ENCODE data around the gene MPV17L. TPM values are rescaled to one million over a fixed set of nuclear protein-coding genes. Genes with fewer than 3 reads are reported as not detected.
"Not testable (repeated sequence)": the region's sequence is repeated elsewhere in the genome, so short reads cannot be mapped to it uniquely, and the experiment has no call there.

The MPV17L gene
- total RNA-seq, 1 experiment from 2014 or later: 6.4 TPM

DNA sequence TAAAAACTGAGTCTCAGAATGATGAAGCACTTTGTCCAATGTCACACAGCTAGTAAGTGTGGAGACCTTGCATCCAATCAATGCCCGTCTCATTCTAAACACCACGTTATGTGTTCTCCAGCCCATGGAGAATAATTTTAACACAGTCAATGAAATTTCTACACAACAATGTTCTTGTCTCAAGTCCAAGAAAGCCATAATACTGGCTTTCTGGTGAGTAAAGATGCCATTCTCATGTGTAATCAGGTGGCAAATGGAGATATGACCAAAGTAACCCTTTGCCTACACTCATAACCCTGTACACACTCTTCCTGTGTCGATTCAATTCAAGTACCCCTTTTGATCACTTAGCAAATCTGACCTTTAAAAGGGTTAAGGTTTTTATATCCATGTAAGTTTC lies 12.7 kb upstream of the MPV17L start:
- not testable (repeated sequence) for H4K20me1 ChIP-seq (ENCODE audit: control insufficient read depth, insufficient read depth, insufficient read length); H3K56ac ChIP-seq (ENCODE audit: insufficient read length, low read depth, low read length); H3K18ac ChIP-seq (ENCODE audit: insufficient read length, low read depth, low read length); H3K27me3 Mint-ChIP-seq (ENCODE audit: low read depth); H3K9me3 Mint-ChIP-seq; H3K9ac ChIP-seq (ENCODE audit: extremely low read depth, insufficient read length, low read length); H3K23ac ChIP-seq (ENCODE audit: insufficient read length, low read depth, low read length); H3K27me3 ChIP-seq (ENCODE audit: insufficient read depth, low read length); H2BK5ac ChIP-seq (ENCODE audit: insufficient read length, low read length); H3K4me1 ChIP-seq (ENCODE audit: insufficient read depth, low read length); H2BK20ac ChIP-seq (ENCODE audit: low read depth, low read length, poor library complexity, severe bottlenecking); H3K79me1 ChIP-seq (ENCODE audit: insufficient read depth, low read depth, low read length, poor library complexity, severe bottlenecking); H3K4me1 Mint-ChIP-seq; H3K79me2 ChIP-seq (ENCODE audit: insufficient read depth, low read length); H3K4me3 Mint-ChIP-seq; H2AFZ ChIP-seq (ENCODE audit: low read length); H3K36me3 Mint-ChIP-seq (ENCODE audit: insufficient read depth in 1 of 3, low read depth in 3 of 3); H3K14ac ChIP-seq (ENCODE audit: insufficient read depth, low read length); H3K23me2 ChIP-seq (ENCODE audit: insufficient read length, low read depth, low read length, poor library complexity, severe bottlenecking); H4K91ac ChIP-seq (ENCODE audit: insufficient read length, low read depth, low read length); H2AK5ac ChIP-seq (ENCODE audit: insufficient read length, low read length); H3K27ac Mint-ChIP-seq; H3K4ac ChIP-seq (ENCODE audit: low read depth, low read length); H2BK120ac ChIP-seq (ENCODE audit: low read depth, low read length, poor library complexity, severe bottlenecking); H3K4me2 ChIP-seq (ENCODE audit: insufficient read depth, insufficient read length, low read length); H2BK12ac ChIP-seq (ENCODE audit: insufficient read length, low read depth, low read length); H2BK15ac ChIP-seq (ENCODE audit: low read depth, low read length); H4K8ac ChIP-seq (replicated peaks; ENCODE audit: insufficient read length, low read depth, low read length); H4K5ac ChIP-seq (ENCODE audit: insufficient read length, low read depth, low read length); H3T11ph ChIP-seq (ENCODE audit: low read length); DNase-seq; H3K9me3 ChIP-seq (ENCODE audit: control insufficient read depth, low read depth, low read length); H3K27ac ChIP-seq (ENCODE audit: insufficient read length, low read depth, low read length)
- no CpG with 5 or more reads among the region's 3 CpGs for WGBS (ENCODE audit: extremely low coverage, insufficient read length, low lambda C conversion rate)

DNA sequence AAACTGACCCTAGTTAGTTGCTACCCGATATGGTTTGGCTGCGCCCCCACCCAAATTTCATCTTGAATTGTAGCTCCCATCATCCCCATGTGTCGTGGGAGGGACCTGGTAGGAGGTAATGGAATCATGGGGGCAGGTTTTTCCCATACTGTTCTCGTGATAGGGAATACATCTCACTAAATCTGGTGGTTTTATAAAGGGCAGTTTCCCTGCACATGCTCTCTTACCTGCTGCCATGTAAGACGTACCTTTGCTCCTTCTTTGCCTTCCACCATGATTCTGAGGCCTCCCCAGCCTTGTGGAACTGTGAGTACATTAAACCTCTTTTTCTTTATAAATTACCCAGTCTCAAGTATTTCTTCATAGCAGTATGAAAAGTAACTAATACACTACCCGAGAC lies 7.5 kb upstream of the MPV17L start:
- H3K27ac Mint-ChIP-seq; H3K23ac ChIP-seq (ENCODE audit: insufficient read length, low read depth, low read length); H3K27ac ChIP-seq (ENCODE audit: insufficient read length, low read depth, low read length); H4K5ac ChIP-seq (ENCODE audit: insufficient read length, low read depth, low read length); H3K9me3 ChIP-seq (ENCODE audit: control insufficient read depth, low read depth, low read length); H3K4me3 Mint-ChIP-seq; H3K36me3 Mint-ChIP-seq (ENCODE audit: insufficient read depth in 1 of 3, low read depth in 3 of 3); H3K4me1 Mint-ChIP-seq; H3K79me2 ChIP-seq (ENCODE audit: insufficient read depth, low read length); H3K4me1 ChIP-seq (ENCODE audit: insufficient read depth, low read length); H2AK5ac ChIP-seq (ENCODE audit: insufficient read length, low read length); H2BK20ac ChIP-seq (ENCODE audit: low read depth, low read length, poor library complexity, severe bottlenecking); H3K27me3 ChIP-seq (ENCODE audit: insufficient read depth, low read length); H2BK120ac ChIP-seq (ENCODE audit: low read depth, low read length, poor library complexity, severe bottlenecking); H3K14ac ChIP-seq (ENCODE audit: insufficient read depth, low read length); H3K23me2 ChIP-seq (ENCODE audit: insufficient read length, low read depth, low read length, poor library complexity, severe bottlenecking); H3K18ac ChIP-seq (ENCODE audit: insufficient read length, low read depth, low read length); DNase-seq; H3K27me3 Mint-ChIP-seq (ENCODE audit: low read depth); H3K79me1 ChIP-seq (ENCODE audit: insufficient read depth, low read depth, low read length, poor library complexity, severe bottlenecking); H3K9me3 Mint-ChIP-seq; H2BK15ac ChIP-seq (ENCODE audit: low read depth, low read length); H2BK12ac ChIP-seq (ENCODE audit: insufficient read length, low read depth, low read length); H3K4me2 ChIP-seq (ENCODE audit: insufficient read depth, insufficient read length, low read length); H3K9ac ChIP-seq (ENCODE audit: extremely low read depth, insufficient read length, low read length); H4K91ac ChIP-seq (ENCODE audit: insufficient read length, low read depth, low read length); H4K20me1 ChIP-seq (ENCODE audit: control insufficient read depth, insufficient read depth, insufficient read length); H3K4ac ChIP-seq (ENCODE audit: low read depth, low read length); H2BK5ac ChIP-seq (ENCODE audit: insufficient read length, low read length); H3T11ph ChIP-seq (ENCODE audit: low read length); H2AFZ ChIP-seq (ENCODE audit: low read length); H4K8ac ChIP-seq (replicated peaks; ENCODE audit: insufficient read length, low read depth, low read length); H3K56ac ChIP-seq (ENCODE audit: insufficient read length, low read depth, low read length): not testable (repeated sequence)
- no CpG with 5 or more reads among the region's 6 CpGs for WGBS (ENCODE audit: extremely low coverage, insufficient read length, low lambda C conversion rate)
